HCT116 (cell line): ENCODE results near the gene DCTN2. TPM values are rescaled to one million over a fixed set of nuclear protein-coding genes. Genes with fewer than 3 reads are reported as not detected.

Experiments
- ATAC-seq: fragments of 200-7000 bp; cut with Tn5 transposase; 2 replicates; pipeline ENCODE4 v1.9.1; 2020; ENCODE audit warnings: mild to moderate bottlenecking, moderate library complexity
- BruUV-seq: library from RNA; stranded (reverse); fragments of 400-500 nt; replicated peaks from 2 replicates; lab custom pipeline; 2021; lab: Mats Ljungman, UMichigan
- CTCF ChIA-PET: fragments of 300-600 bp; sonication (Branson Sonifier 250); formaldehyde crosslinking; loops from one replicate; lab custom pipeline; 2021; ENCODE audit warnings: antibody characterized with exemption; lab: Charles Lee
- POLR2A ChIA-PET: fragments of 300-600, 350-600 bp; sonication (Branson Sonifier 250); formaldehyde crosslinking; loops from one replicate; lab custom pipeline; 2021; ENCODE audit warnings: antibody characterized with exemption; lab: Charles Lee
- RAD21 ChIA-PET, 2 experiments: fragments of 300-600 bp; sonication (Branson Sonifier 250); formaldehyde crosslinking; loops; one replicate each; lab custom pipeline; 2023; ENCODE audit warnings: low total read pairs in 2 of 2; ENCODE audit not compliant: uncharacterized antibody in 2 of 2, unreplicated experiment in 2 of 2, low non-redundant PET in 1 of 2; lab: Charles Lee
- DNase-seq: peaks from one replicate; pipeline ENCODE4 v3.0.0-alpha.2; 2010; ENCODE audit warnings: low read depth, low spot score
- H2AFZ ChIP-seq: fragments of 200-600 bp; shearing (Covaris generic), sonication (generic); 2 replicates; pipeline ENCODE4 v1.6.1; 2017; ENCODE audit warnings: low read depth, mixed run types, mixed read lengths, antibody characterized with exemption, low read length; ENCODE audit not compliant: poor library complexity, severe bottlenecking
- H3K27ac ChIP-seq: 2 replicates; pipeline ENCODE4 v1.5.1; 2012; ENCODE audit warnings: low read depth, low read length
- H3K27me3 ChIP-seq: fragments of 200-600 bp; sonication (generic); 2 replicates; pipeline ENCODE4 v1.6.1; 2016; ENCODE audit warnings: mixed run types, low read length, mixed read lengths; ENCODE audit not compliant: insufficient read depth
- H3K36me3 ChIP-seq, 2 experiments: fragments of 200-500 bp in 1 of 2; fragments of 200-600 bp in 1 of 2; sonication (Bioruptor generic) in 1 of 2; sonication (generic) in 1 of 2; 2 replicates each; pipeline versions ENCODE4 v1.5.1 to v1.6.1; 2014 to 2016; ENCODE audit warnings: low read length in 2 of 2, inconsistent platforms in 1 of 2, mixed read lengths in 1 of 2, mixed run types in 1 of 2; ENCODE audit not compliant: insufficient read depth in 2 of 2, control insufficient read depth in 1 of 2
- H3K4me1 ChIP-seq, 2 experiments: fragments of 200-600 bp in 1 of 2; sonication (generic) in 1 of 2; 2 replicates each; pipeline versions ENCODE4 v1.5.1 to v1.6.1; 2012 to 2017; ENCODE audit warnings: low read length in 2 of 2, inconsistent platforms in 1 of 2, mild to moderate bottlenecking in 1 of 2, mixed read lengths in 1 of 2, mixed run types in 1 of 2, moderate library complexity in 1 of 2; ENCODE audit not compliant: insufficient read depth in 2 of 2, control insufficient read depth in 1 of 2
- H3K4me2 ChIP-seq: fragments of 200-600 bp; sonication (generic); 2 replicates; pipeline ENCODE4 v1.6.1; 2017; ENCODE audit warnings: mixed run types, low read length, mixed read lengths
- H3K4me3 ChIP-seq, 2 experiments: fragments of 200-600 bp in 1 of 2; sonication (generic) in 1 of 2; replicated peaks in 1 of 2; 2 replicates each; pipeline ENCODE4 v1.5.1; 2011 to 2016; ENCODE audit warnings: low read length in 2 of 2, control low read depth in 1 of 2, low read depth in 1 of 2, mild to moderate bottlenecking in 1 of 2, mixed read lengths in 1 of 2, mixed run types in 1 of 2
- H3K79me2 ChIP-seq: fragments of 200-600 bp; sonication (generic); 2 replicates; pipeline ENCODE4 v1.6.1; 2017; ENCODE audit warnings: mild to moderate bottlenecking, mixed run types, low read length, moderate library complexity, mixed read lengths; ENCODE audit not compliant: insufficient read depth
- H3K9ac ChIP-seq: fragments of 200-600 bp; sonication (generic); 2 replicates; pipeline ENCODE4 v1.6.1; 2016; ENCODE audit warnings: low read length, mixed read lengths
- H3K9me2 ChIP-seq: fragments of 200-600 bp; sonication (generic), shearing (Covaris generic); 2 replicates; pipeline ENCODE4 v1.6.1; 2017; ENCODE audit warnings: mixed run types, mild to moderate bottlenecking, moderate library complexity; ENCODE audit not compliant: insufficient read depth
- H3K9me3 ChIP-seq, 2 experiments: fragments of 200-500 bp in 1 of 2; fragments of 200-600 bp in 1 of 2; sonication (Bioruptor generic) in 1 of 2; sonication (generic) in 1 of 2; 2 replicates each; pipeline ENCODE4 v1.6.1; 2014 to 2017; ENCODE audit warnings: low read length in 2 of 2, mixed read lengths in 2 of 2, inconsistent platforms in 1 of 2, low read depth in 1 of 2, mild to moderate bottlenecking in 1 of 2, mixed run types in 1 of 2, moderate library complexity in 1 of 2; ENCODE audit not compliant: control insufficient read depth in 1 of 2, insufficient read depth in 1 of 2
- H4K20me1 ChIP-seq: fragments of 200-600 bp; sonication (generic), shearing (Covaris generic); 2 replicates; pipeline ENCODE4 v1.6.1; 2017; ENCODE audit warnings: mixed run types, mild to moderate bottlenecking, moderate library complexity; ENCODE audit not compliant: insufficient read depth
- EGR1 ChIP-seq: IDR thresholded peaks from 2 replicates; pipeline ENCODE4 v1.6.1; 2012; ENCODE audit warnings: low read depth
- ELF1 ChIP-seq: IDR thresholded peaks from 2 replicates; pipeline ENCODE4 v1.6.1; 2012; ENCODE audit warnings: low read depth, borderline replicate concordance
- JUND ChIP-seq: IDR thresholded peaks from 2 replicates; pipeline ENCODE4 v1.6.1; 2012
- POLR2AphosphoS5 ChIP-seq: IDR thresholded peaks from 2 replicates; pipeline ENCODE4 v1.6.1; 2011; ENCODE audit warnings: mild to moderate bottlenecking, low read depth, low read length, moderate library complexity
- RAD21 ChIP-seq: IDR thresholded peaks from 2 replicates; pipeline ENCODE4 v1.6.1; 2012; ENCODE audit warnings: low read depth, mild to moderate bottlenecking
- TCF7L2 ChIP-seq: IDR thresholded peaks from 2 replicates; pipeline ENCODE4 v1.7.0; 2011; ENCODE audit warnings: borderline replicate concordance, inconsistent platforms; ENCODE audit not compliant: insufficient read depth, insufficient read length; ENCODE audit errors: extremely low read depth
- YY1 ChIP-seq: IDR thresholded peaks from 2 replicates; pipeline ENCODE4 v1.6.1; 2011; ENCODE audit warnings: low read length, low read depth, moderate library complexity, mild to moderate bottlenecking; ENCODE audit not compliant: insufficient replicate concordance; ENCODE audit errors: extremely low read depth
- intact Hi-C: fragments of 100-400 bp; cut with micrococcal nuclease; formaldehyde crosslinking; loops from 2 replicates; pipeline ENCODE4 v1.10.0; 2022
- total RNA-seq: library from RNA; stranded (reverse); gene quantifications from one replicate; pipeline ENCODE4 v1.2.1, GENCODE V29; 2021; ENCODE audit not compliant: unreplicated experiment
- TF ChIP-seq, protein P1 (sequence below): IDR thresholded peaks from 2 replicates; pipeline ENCODE4 v1.6.1; 2011; ENCODE audit warnings: mild to moderate bottlenecking, low read length, moderate library complexity; ENCODE audit not compliant: insufficient replicate concordance; ENCODE audit errors: extremely low read depth

The DCTN2 gene
- total RNA-seq, 1 experiment from 2014 or later = 95.9 TPM

DNA sequence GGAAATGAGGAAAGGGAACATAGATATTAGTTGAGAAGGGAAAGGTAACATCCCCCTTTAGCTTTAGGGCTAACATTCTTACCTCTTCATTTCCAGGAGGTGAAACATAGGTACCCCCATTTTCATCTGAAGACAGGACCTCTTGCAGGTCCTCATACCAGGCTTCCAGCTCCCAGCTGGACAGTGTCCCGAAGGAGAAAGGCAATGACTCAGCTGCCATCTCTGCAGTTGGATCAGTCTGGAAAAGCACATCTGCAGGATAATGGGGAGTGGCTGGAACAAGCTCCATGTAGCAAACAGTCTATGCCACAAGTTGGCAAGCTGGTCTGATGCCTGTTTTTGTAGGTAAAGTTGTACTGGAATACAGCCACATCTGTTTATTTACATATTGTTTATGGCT, 29.8 kb downstream of the DCTN2 start:
- no peak overlapping the region for H3K4me3 ChIP-seq

DNA sequence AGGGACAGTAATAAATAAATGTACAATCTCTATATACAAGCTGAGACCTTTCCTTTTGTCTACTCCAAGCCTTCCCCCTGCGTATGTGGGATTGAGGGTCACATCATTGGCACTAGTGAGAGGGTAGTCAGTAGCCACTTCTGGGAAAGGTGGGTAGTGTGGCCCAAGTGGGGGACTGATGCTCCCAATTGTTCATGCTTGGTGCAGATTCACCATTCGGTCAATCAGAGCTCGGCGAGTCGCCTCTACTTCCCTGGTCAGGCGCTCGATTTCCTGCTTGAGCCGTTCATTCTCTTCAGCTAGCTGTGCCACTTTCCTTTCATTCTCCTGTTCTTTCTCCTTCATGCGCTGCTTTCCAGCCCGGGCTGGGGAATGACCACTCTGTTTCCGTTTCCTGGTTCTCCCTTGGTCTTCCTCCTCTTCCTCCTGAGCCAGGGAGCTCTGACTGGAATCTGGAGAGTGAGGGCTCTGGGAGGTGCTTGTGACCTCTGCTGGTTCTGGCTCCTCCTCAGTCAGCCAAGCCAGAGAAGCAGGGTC, 30.3 kb downstream of the DCTN2 start:
- ChIA-PET CTCF (no interaction called here), RAD21 (interaction anchor here in 1 of 2 experiments (0.5 kb wide), 1 partner anchor 73 kb away, joined by 6 read pairs; no protein-coding TSS in a partner anchor), POLR2A (interaction anchor here (0.6 to 1.6 kb wide), 5 partner anchors 11 to 30 kb away, joined by 3 to 6 read pairs (median 4); no protein-coding TSS in a partner anchor)
- H3K9me2 ChIP-seq = no peaks in the 10 kb centered on the region
- H3K4me2 ChIP-seq = no peak overlapping the region
- no peak for DNase-seq
- H3K9me3 ChIP-seq = no peaks in the 10 kb centered on the region
- BruUV-seq = no TSS peak
- peak overlapping the region; percentile 45 for H3K27ac ChIP-seq
- H3K9ac ChIP-seq = no peak overlapping the region
- no peak overlapping the region for H2AFZ ChIP-seq
- no peak overlapping the region for H3K4me3 ChIP-seq
- H3K79me2 ChIP-seq = peaks cover 45% of the 10 kb centered on the region
- peaks cover 43 to 56% of the 10 kb centered on the region in 2 experiments; a peak in 3 of 4 replicates for H3K36me3 ChIP-seq
- H3K27me3 ChIP-seq = no peaks in the 10 kb centered on the region
- TF ChIP-seq TCF7L2 (no peak), ELF1 (no peak), EGR1 (no peak), POLR2AphosphoS5 (peak; percentile 80; the same call in 1 of the 2 replicates), RAD21 (no peak)
- TF ChIP-seq, protein P1, sequence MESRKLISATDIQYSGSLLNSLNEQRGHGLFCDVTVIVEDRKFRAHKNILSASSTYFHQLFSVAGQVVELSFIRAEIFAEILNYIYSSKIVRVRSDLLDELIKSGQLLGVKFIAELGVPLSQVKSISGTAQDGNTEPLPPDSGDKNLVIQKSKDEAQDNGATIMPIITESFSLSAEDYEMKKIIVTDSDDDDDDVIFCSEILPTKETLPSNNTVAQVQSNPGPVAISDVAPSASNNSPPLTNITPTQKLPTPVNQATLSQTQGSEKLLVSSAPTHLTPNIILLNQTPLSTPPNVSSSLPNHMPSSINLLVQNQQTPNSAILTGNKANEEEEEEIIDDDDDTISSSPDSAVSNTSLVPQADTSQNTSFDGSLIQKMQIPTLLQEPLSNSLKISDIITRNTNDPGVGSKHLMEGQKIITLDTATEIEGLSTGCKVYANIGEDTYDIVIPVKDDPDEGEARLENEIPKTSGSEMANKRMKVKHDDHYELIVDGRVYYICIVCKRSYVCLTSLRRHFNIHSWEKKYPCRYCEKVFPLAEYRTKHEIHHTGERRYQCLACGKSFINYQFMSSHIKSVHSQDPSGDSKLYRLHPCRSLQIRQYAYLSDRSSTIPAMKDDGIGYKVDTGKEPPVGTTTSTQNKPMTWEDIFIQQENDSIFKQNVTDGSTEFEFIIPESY = no peak
- no peak for ATAC-seq
- H3K4me1 ChIP-seq = peaks cover 13 to 31% of the 10 kb centered on the region in 2 experiments
- peaks cover 7% of the 10 kb centered on the region; the same call in 1 of the 2 replicates for H4K20me1 ChIP-seq
- intact Hi-C loops = no loop called here

More for the DNA sequence above, 29.8 kb downstream of the DCTN2 start:
- peak overlapping the region; percentile 45 for H3K27ac ChIP-seq
- peaks cover 15 to 36% of the 10 kb centered on the region in 2 experiments for H3K4me1 ChIP-seq
- no peak for DNase-seq
- peaks cover 7% of the 10 kb centered on the region; the same call in 1 of the 2 replicates for H4K20me1 ChIP-seq
- H3K4me2 ChIP-seq = no peak overlapping the region
- H3K27me3 ChIP-seq = no peaks in the 10 kb centered on the region
- BruUV-seq = no TSS peak
- RAD21 ChIA-PET = interaction anchor here in 1 of 2 experiments (0.5 kb wide), 1 partner anchor 73 kb away, joined by 6 read pairs; no protein-coding TSS in a partner anchor
- CTCF ChIA-PET = no interaction called here
- H3K79me2 ChIP-seq = peaks cover 45% of the 10 kb centered on the region
- H3K9ac ChIP-seq = no peak overlapping the region
- ATAC-seq = no peak
- TF ChIP-seq YY1 = no peak
- peak; percentile 19 for TF ChIP-seq POLR2AphosphoS5
- no peak for TF ChIP-seq JUND
- POLR2A ChIA-PET = interaction anchor here (0.6 to 1.6 kb wide), 5 partner anchors 12 to 30 kb away, joined by 3 to 6 read pairs (median 4); no protein-coding TSS in a partner anchor
- H2AFZ ChIP-seq = no peak overlapping the region
- no peaks in the 10 kb centered on the region for H3K9me3 ChIP-seq
- peaks cover 38 to 51% of the 10 kb centered on the region in 2 experiments; a peak in 3 of 4 replicates for H3K36me3 ChIP-seq
- no peaks in the 10 kb centered on the region for H3K9me2 ChIP-seq
- intact Hi-C loops = no loop called here
